GM12891 (cell line): ENCODE measurements around the gene ASCL1.

Experiments
- POLR2A ChIP-seq: IDR thresholded peaks from 2 replicates; pipeline ENCODE4 v1.6.1; 2011; ENCODE audit warnings: low read depth, low read length, control low read depth
- TAF1 ChIP-seq: IDR thresholded peaks from 2 replicates; pipeline ENCODE4 v1.6.1; 2011; ENCODE audit warnings: low read depth, low read length, control low read depth

DNA sequence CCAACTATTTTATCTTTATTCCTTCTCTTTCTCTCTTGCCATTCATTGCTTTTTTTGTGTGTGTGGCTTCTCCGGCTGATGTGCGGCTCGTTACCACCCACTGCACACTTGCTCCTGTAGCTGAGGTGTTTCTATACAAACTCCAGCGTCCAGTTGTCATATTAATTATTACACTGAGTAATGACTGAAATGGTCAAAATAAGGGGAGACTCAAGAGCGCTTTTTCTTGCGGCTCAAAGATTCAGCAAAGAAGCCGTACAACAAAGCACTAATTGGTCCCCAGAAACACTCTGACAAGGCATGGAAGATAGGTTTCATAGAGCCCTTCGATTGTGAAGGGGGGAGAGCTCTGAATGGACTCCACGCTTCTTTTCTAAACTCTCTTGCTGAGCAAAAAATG is 5.6 kb upstream of the ASCL1 start:
- TF ChIP-seq POLR2A: no peak
- TF ChIP-seq TAF1: no peak
